ENCODE measurements around the gene BGN.

DNA sequence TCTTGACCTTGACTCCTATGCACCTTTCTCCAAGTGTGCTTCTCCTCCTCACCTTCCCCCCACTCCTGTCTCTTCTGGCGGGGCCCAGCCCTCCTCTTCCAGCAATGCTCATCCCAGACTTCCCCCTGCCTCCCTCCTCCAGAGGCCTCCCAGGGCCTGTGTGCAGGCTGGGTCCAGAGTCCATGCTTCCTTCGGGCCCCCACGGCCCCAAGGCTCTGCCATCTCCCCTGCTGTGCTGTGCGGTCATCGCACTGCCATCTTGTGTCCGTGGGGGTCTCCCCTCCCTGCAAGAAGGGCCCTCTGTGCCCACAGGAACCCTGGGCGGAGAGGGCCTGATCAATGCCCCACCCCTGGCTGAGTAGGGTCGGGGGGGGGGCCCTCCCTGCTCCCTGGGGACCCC, 49.9 kb downstream of the BGN start:
- TF ChIP-seq POLR2AphosphoS5 (IDR thresholded peaks at IDR 0.05; ENCODE audit: low read depth) (no peak), EZH2 (IDR thresholded peaks at IDR 0.05; ENCODE audit: low read depth, unreplicated experiment) (no peak), CTCF (conservative IDR thresholded peaks at IDR 0.05; ENCODE audit: low read depth in 2 of 2) (no peak), JUNB (IDR thresholded peaks at IDR 0.05; ENCODE audit: unreplicated experiment) (no peak)

Measured in GM23338 (cell line).